ENCODE results near the gene SAMD3.

SAMD3 gene

GRCh38 chr6:130105996-130106704 is 116.6 kb downstream of the SAMD3 start:
- Histone ChIP-seq H2AFZ (ENCODE audit: low read length) (no peak overlapping the region), H3F3A (ENCODE audit: low read depth) (no peaks in the 10 kb centered on the region), H3K36me3 (ENCODE audit: insufficient read depth, low read length) (peaks cover 3% of the 10 kb centered on the region; the same call in 1 of the 2 replicates), H3K79me2 (ENCODE audit: insufficient read depth, low read length) (no peaks in the 10 kb centered on the region), H3K4me3 (ENCODE audit: low read length, poor library complexity, severe bottlenecking) (no peak overlapping the region), H3K9me2 (replicated peaks; ENCODE audit: low read depth, low read length) (no peaks in the 10 kb centered on the region), H3K27me3 (ENCODE audit: insufficient read depth, low read length, poor library complexity, severe bottlenecking) (no peaks in the 10 kb centered on the region), H3K4me1 (ENCODE audit: insufficient read depth, low read length, poor library complexity, severe bottlenecking) (no peaks in the 10 kb centered on the region), H3K9ac (ENCODE audit: low read depth, low read length, poor library complexity, severe bottlenecking) (no peak overlapping the region), H3K4me2 (ENCODE audit: low read depth, low read length, poor library complexity, severe bottlenecking) (no peak overlapping the region), H3K9me3 (ENCODE audit: insufficient read depth, low read depth, low read length) (no peaks in the 10 kb centered on the region), H4K20me1 (ENCODE audit: insufficient read depth, low read length, poor library complexity, severe bottlenecking) (no peaks in the 10 kb centered on the region)
- TF ChIP-seq EZH2phosphoT487 (IDR thresholded peaks at IDR 0.05; ENCODE audit: borderline replicate concordance) (no peak), CTCF (conservative IDR thresholded peaks at IDR 0.05; ENCODE audit: low read length) (no peak)

DNA sequence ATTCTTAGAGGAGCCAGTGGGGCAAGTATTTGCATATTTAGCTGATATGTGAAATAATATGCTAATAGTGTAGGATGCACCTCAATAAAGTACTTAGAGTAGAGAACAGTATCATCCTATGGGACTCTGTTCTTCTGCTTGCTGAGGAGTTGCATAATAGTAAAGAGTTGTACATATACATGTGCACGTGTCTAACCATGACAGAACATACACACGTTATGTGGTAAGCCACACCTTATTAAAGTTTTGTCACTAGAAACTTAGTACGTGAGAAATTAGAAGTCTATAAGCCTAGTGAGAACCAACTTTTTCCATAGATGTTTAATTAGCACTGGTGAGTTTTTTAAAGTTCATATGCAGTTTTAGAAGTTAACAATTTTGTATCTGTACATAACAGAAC is 123.6 kb downstream of the SAMD3 start:
- TF ChIP-seq EZH2phosphoT487 (IDR thresholded peaks at IDR 0.05; ENCODE audit: borderline replicate concordance), result no peak
- no peak for TF ChIP-seq CTCF (conservative IDR thresholded peaks at IDR 0.05; ENCODE audit: low read length)
- peaks cover 4% of the 10 kb centered on the region for H3K27me3 ChIP-seq (ENCODE audit: insufficient read depth, low read length, poor library complexity, severe bottlenecking)
- H3K4me2 ChIP-seq (ENCODE audit: low read depth, low read length, poor library complexity, severe bottlenecking), result no peak overlapping the region
- H3K79me2 ChIP-seq (ENCODE audit: insufficient read depth, low read length), result no peaks in the 10 kb centered on the region
- no peaks in the 10 kb centered on the region for H3K9me3 ChIP-seq (ENCODE audit: insufficient read depth, low read depth, low read length)
- no peak overlapping the region for H3K4me3 ChIP-seq (ENCODE audit: low read length, poor library complexity, severe bottlenecking)
- H3K4me1 ChIP-seq (ENCODE audit: insufficient read depth, low read length, poor library complexity, severe bottlenecking), result no peaks in the 10 kb centered on the region
- no peaks in the 10 kb centered on the region for H3F3A ChIP-seq (ENCODE audit: low read depth)
- no peaks in the 10 kb centered on the region for H4K20me1 ChIP-seq (ENCODE audit: insufficient read depth, low read length, poor library complexity, severe bottlenecking)
- H3K36me3 ChIP-seq (ENCODE audit: insufficient read depth, low read length), result peaks cover 5% of the 10 kb centered on the region; the same call in 1 of the 2 replicates
- no peak overlapping the region for H2AFZ ChIP-seq (ENCODE audit: low read length)
- H3K9me2 ChIP-seq (replicated peaks; ENCODE audit: low read depth, low read length), result no peaks in the 10 kb centered on the region
- no peak overlapping the region for H3K9ac ChIP-seq (ENCODE audit: low read depth, low read length, poor library complexity, severe bottlenecking)

DNA sequence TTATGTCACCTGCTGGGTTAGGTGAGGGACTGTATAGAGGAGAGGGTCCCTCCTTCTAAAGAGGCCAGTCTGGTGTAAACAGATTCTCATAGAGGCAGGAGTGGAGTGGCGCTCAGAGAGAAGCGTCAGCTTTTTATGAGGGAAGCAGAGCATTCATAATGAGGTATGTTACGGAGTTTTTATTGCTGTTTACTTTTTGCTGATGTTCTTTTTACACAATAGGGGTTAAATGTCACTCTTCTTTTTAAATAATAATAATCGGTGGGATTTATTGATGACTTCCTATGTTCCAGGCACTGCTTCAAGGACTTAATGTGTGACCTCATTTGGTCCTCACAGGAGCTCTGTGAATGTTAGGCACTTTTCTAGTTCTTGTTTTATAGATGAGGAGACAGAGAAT is 124.4 kb downstream of the SAMD3 start:
- Histone ChIP-seq H3K27me3 (ENCODE audit: insufficient read depth, low read length, poor library complexity, severe bottlenecking) (peaks cover 4% of the 10 kb centered on the region), H2AFZ (ENCODE audit: low read length) (no peak overlapping the region), H3K4me1 (ENCODE audit: insufficient read depth, low read length, poor library complexity, severe bottlenecking) (no peaks in the 10 kb centered on the region), H3K9me2 (replicated peaks; ENCODE audit: low read depth, low read length) (no peaks in the 10 kb centered on the region), H3K79me2 (ENCODE audit: insufficient read depth, low read length) (no peaks in the 10 kb centered on the region), H4K20me1 (ENCODE audit: insufficient read depth, low read length, poor library complexity, severe bottlenecking) (no peaks in the 10 kb centered on the region), H3K9ac (ENCODE audit: low read depth, low read length, poor library complexity, severe bottlenecking) (no peak overlapping the region), H3K36me3 (ENCODE audit: insufficient read depth, low read length) (peaks cover 6% of the 10 kb centered on the region; the same call in 1 of the 2 replicates), H3K4me2 (ENCODE audit: low read depth, low read length, poor library complexity, severe bottlenecking) (no peak overlapping the region), H3K4me3 (ENCODE audit: low read length, poor library complexity, severe bottlenecking) (no peak overlapping the region), H3F3A (ENCODE audit: low read depth) (no peaks in the 10 kb centered on the region), H3K9me3 (ENCODE audit: insufficient read depth, low read depth, low read length) (no peaks in the 10 kb centered on the region)
- TF ChIP-seq EZH2phosphoT487 (IDR thresholded peaks at IDR 0.05; ENCODE audit: borderline replicate concordance) (no peak), CTCF (conservative IDR thresholded peaks at IDR 0.05; ENCODE audit: low read length) (no peak)
